Dermis blood vessel endothelial cell (primary cell): ENCODE data around the gene WDR4. TPM values are rescaled to one million over a fixed set of nuclear protein-coding genes. Genes with fewer than 3 reads are reported as not detected.
"Not testable (repeated sequence)": the region's sequence is repeated elsewhere in the genome, so short reads cannot be mapped to it uniquely, and the experiment has no call there.

ENCODE experiments used
- DNase-seq: peaks from one replicate; pipeline ENCODE4 v3.0.0; 2010
- total RNA-seq: library from RNA; depleted of rRNA; stranded (reverse); fragments of >200 nt; gene quantifications from 2 replicates; pipeline ENCODE4 v1.2.3, GENCODE V29; 2014

WDR4 gene
- total RNA-seq, 1 donor from 2014 or later, result 16.3 TPM

DNA sequence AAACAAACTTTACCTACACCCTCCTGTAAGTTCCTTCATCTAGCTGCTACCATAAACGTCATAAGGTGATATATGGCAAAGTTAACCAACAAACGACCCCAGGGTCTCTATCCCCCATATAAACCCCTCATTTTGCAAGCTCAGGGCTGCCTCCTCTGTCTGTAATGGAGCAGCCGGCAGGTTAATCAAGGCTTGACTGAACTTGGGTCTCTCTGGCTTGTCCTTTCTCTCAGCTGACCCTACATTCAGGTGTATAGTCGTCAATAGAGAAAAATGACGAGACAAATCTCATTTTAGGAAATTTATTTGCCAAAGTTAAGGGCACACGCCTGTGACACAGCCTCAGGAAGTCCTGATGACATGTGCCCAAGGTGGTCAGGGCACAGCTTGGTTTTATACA lies 67.4 kb downstream of the WDR4 start:
- DNase-seq, result no peak

GRCh38 chr21:42809577-42810475 lies 69.5 kb downstream of the WDR4 start:
- DNase-seq, result no peak

GRCh38 chr21:42809171-42809570 lies 70.2 kb downstream of the WDR4 start:
- DNase-seq, result no peak

DNA sequence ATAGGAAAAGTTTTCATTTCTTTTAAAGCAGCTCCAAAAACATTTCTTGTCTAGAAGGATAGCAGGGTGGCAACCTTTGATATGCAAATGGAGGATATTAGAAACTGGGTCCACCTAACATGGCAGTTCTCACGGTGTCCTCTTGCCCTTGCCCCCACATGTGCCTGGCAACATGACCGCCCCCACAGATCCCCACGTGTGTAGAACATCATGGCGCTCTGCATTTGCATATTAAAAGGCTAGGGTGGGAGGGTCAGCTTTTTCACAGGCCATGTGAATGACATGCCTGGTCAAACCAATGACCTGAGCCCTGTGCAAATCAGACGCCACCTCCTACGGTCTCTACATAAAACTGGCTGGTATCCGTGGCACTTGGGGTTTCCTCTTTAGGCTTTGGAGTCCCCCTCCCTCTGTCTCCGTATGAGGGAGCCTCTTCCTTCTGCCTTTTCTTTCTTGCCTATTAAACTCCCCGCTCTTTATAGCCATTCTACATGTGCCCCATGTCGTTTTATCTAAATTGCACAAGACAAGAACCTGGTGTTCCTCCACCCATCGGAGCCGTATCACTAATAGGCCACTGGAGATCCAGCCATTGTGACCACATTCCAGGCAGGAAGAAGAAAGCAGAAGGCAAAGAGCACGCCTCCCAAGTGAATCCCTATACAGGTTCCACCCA lies 71.3 kb downstream of the WDR4 start:
- DNase-seq, result no peak

- DNase-seq, result not testable (repeated sequence)
Observed at GRCh38 chr21:42807293-42807895, 71.9 kb downstream of the WDR4 start.

DNA sequence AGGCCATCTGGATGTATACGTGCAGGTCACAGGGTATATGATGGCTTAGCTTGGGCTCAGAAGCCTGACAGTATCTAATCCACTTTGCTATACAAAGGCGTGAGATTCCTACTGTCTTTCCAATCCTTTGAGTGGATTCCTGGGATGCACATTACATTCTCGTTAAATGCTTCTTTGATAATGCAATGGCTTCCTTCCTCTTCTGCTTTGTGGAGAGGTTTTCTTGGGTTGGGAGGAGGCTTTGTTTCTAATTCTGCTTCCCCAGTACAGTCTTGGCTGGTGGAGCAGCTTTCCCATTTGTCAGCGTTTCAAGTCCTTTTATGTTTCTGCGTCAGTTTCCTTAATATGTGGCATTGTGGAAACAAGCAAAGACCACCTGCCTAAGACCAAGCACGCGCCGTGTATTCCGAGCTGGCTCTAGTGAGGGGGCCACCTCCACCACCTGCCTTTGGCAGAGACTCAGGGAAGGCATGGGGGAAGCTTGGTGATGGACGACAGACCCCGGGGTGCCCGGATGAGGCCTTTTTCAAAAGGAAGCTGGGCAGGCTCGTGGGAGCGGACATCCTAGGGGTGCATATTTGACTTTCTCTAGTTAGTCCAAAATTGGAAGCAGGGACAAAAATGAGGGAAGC lies 72.7 kb downstream of the WDR4 start:
- DNase-seq, result no peak

GRCh38 chr21:42801616-42802015 lies 77.7 kb downstream of the WDR4 start:
- DNase-seq, result not testable (repeated sequence)

DNA sequence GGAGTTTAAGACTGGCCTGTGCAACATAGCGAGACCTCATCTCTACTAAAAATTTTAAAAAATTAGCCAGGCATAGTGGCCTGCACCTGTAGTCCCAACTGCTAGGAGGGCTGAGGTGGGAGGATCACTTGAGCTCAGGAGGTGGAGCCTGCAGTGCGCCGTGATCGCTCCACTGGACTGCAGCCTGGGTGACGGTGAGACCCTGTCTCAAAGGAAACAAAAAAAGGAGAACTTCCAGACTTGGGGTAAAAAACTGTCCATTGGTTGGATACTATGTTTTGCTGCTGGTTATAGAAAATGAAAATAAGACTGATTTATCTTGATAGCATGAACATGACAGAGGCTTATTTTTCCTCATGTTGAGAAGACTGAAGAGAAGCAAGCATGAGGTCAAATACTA lies 79.4 kb downstream of the WDR4 start:
- DNase-seq, result no peak

GRCh38 chr21:42799516-42799915 lies 79.8 kb downstream of the WDR4 start:
- no peak for DNase-seq

Other genes starting within 250 kb of the WDR4 start
- gene PDE9A, start 225.9 kb downstream of the WDR4 start, total RNA-seq, result 1.9 and 3.5 TPM in 2 replicates
- 46.9 and 57.0 TPM in 2 replicates for gene NDUFV3, start 13.8 kb upstream of the WDR4 start, total RNA-seq
- 0.05 TPM in 1 of 2 replicates, not detected in the other for gene ERVH48-1, start 46.1 kb upstream of the WDR4 start, total RNA-seq
- gene PKNOX1, start 95.0 kb upstream of the WDR4 start, total RNA-seq, result 7.8 and 17.9 TPM in 2 replicates
- 0.85 and 41.2 TPM in 2 replicates for gene CBS, start 196.3 kb upstream of the WDR4 start, total RNA-seq
- 23.0 and 48.2 TPM in 2 replicates for gene U2AF1, start 228.0 kb upstream of the WDR4 start, total RNA-seq